ENCODE measurements around the gene CCDC30.
A peak's percentile ranks its signal among the peaks of the same experiment; 100 is the strongest.
"Not testable (repeated sequence)": the region's sequence is repeated elsewhere in the genome, so short reads cannot be mapped to it uniquely, and the experiment has no call there.

Gene CCDC30

DNA sequence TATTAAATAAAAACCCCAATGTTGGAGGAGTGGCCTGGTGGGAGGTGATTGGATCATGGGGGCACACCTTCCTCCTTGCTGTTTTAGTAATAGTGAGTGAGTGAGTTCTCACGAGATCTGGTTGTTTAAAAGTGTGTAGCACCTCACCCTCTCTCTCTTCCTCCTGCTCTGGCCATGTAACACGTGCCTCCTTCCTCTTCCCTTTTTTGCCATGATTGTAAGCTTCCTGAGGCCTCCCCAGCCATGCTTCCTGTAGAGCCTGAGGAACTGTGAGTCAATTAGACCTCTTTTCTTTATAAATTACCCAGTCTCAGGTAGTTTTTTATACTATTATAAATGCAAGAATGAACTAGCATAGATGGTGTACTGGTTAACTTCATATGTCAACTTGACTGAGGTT is 68.0 kb downstream of the CCDC30 start:
- no peak for DNase-seq

- no peak for DNase-seq
These were observed 70.2 kb downstream of the CCDC30 start for GRCh38 chr1:42533101-42533863.

GRCh38 chr1:42541104-42541503 is 78.0 kb downstream of the CCDC30 start:
- DNase-seq = no peak

- DNase-seq = no peak
These were observed 88.1 kb downstream of the CCDC30 start for GRCh38 chr1:42551180-42551579.

DNA sequence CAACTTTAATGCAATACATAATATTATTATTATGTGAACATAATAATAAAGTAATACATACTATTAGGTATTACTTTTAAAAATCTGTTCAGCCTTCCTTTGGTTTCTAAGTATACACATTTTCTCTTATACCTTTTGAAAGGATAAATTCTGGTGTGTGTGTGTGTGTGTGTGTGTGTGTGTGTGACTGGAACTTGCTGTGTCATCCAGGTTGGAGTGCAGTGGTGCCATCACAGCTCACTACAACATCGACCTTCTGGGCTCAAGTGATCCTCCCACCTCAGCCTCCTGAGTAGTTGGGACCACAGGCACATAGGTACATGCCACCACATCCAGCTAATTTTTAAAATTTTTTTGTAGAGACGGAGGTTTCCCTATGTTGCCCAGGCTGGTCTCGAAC is 88.5 kb downstream of the CCDC30 start:
- DNase-seq = no peak

DNA sequence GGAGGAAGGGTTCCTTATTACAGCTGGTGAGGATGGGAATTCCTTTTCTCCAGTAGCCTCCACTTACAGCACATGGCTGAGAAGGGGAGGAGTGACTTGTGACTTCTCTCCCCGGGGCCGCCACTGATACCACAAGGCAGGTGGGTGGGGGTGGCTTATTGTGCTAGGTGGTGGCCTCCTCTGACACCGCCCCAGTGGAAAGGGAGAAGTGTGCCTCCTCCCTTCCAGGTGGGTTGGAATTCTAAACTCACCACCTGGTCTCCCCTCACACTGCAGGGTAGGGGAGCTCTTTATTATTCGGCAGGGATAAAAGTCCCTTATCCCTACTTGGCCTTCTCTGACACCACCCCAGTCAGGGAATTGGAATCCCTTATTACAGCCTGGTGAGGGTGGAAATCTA is 89.5 kb downstream of the CCDC30 start:
- DNase-seq = no peak

DNA sequence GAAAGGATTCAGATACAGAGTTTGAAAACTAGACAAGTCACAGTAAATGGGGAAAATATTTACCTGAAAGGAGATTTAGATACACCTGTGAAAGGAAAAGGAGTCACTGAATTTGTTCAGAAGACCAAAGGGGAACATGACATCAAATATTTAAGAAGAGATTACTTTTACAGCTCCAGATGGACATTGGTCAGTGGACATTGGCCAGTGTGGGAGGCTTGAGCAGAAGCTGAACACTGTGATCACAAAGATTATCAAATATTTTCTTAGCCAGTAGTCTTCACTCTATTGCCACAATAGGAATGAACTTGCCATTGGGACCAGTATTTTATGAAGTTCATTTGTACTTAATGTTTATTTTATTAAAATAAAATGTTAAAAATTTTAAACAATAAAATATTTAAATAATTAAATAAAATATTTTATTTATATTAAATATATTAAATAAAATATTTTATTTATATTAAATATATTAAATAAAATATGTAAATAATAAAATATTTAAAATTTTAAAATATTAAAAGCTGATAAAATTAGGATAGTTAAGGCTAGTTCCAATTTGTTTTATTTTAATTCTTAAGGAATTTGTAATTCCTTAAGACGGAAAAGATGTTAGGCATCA is 94.3 kb downstream of the CCDC30 start:
- no peak for DNase-seq

- DNase-seq = no peak
These were observed 104.0 kb downstream of the CCDC30 start for GRCh38 chr1:42567038-42567437.

- DNase-seq = no peak
These were observed 113.8 kb downstream of the CCDC30 start for GRCh38 chr1:42576935-42577334.

GRCh38 chr1:42586016-42586415 is 122.9 kb downstream of the CCDC30 start:
- DNase-seq = no peak

DNA sequence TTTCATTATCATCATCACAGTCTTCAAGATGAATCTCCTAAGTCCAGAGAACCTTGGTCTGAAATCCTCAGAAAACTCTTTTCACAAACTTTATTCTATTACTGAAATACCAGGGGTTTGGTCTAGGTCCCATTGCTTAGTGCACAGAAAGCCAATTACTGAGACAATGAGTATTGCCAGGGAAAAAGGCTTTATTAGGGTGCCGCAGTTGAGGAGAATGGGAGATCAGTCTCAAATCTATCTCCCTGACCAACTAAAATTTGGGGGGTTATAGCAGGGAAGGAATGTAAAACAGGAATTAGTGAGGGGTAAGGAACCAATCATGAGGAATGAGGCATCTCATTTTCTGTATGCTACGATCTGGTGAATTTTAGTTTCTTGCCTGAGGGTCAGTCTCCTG is 124.7 kb downstream of the CCDC30 start:
- no peak for DNase-seq

DNA sequence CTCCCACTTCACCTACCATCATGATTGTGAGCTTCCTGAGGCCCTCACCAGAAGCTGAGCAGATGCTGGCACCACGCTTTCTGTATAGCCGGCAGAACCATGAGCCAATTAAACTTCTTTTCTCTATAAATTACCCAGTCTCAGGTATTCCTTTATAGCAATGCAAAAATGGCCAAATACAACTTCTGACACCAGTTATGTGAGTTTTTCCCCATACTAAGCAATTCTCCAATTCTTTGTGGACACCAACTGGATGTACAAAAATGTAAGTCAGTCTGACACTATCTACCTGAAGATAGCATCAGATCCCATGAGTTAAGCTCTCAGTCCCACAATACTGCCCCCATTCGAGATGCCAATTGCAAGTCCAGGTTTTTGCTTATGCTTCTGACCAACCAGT is 129.7 kb downstream of the CCDC30 start:
- DNase-seq = no peak

- no peak for DNase-seq
These were observed 130.5 kb downstream of the CCDC30 start for GRCh38 chr1:42593486-42594100.

DNA sequence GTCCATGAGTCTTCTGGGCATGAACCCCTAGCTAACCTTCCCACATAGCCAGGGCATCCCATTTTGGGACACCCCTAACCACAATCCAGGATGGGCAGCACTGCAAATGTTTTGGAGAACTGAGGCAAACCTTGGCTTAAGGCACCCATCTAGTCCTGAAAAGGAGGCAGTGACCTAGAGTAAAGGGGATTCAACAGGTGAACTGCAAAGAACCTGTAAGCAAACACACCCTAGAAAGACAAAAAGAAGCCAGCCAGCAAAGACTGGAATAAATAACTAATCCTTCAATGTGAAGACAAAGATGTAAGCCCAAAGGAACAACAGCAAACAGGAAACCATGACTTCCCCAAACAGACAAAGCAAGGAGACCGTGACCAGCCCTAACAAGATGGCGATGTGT is 138.4 kb downstream of the CCDC30 start:
- DNase-seq = no peak

GRCh38 chr1:42613803-42614131 is 150.7 kb downstream of the CCDC30 start:
- no peak for DNase-seq

GRCh38 chr1:42618866-42619265 is 155.8 kb downstream of the CCDC30 start:
- DNase-seq = no peak

- no peak for DNase-seq
These were observed 157.2 kb downstream of the CCDC30 start for GRCh38 chr1:42620307-42620706.

DNA sequence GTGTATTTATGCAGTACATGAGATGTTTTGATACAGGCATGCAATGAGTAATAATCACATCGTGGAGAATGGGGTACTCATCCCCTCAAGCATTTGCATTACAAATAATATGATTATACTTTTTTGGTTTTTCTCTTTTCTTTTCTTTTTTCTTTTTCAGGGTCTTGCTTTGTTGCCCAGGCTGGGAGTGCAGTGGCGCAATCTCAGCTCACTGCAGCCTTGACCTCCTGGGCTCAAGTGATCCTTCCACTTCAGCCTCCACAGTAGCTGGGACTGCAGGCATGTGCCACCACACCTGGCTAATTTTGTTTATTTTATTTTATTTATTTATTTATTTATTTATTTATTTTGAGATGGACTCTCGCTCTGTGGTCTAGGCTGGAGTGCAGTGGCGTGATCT is 158.1 kb downstream of the CCDC30 start:
- not testable (repeated sequence) for DNase-seq

DNA sequence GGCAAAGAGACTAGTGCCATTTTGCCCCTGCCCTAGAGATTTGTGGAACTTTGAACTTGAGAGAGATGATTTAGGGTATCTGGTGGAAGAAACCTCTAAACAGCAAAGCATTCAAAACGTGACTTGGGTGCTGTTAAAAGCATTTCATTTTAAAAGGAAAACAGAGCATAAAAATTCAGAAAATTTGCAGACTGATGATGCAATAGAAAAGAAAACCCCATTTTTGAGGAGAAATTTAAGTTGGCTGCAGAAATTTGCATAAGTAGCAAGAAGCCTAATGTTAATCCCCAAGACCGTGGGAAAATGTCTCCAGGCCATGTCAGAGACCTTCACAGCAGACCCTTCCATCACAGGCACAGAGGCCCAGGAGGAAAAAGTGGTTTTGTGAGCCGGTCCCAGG is 164.1 kb downstream of the CCDC30 start:
- not testable (repeated sequence) for DNase-seq

DNA sequence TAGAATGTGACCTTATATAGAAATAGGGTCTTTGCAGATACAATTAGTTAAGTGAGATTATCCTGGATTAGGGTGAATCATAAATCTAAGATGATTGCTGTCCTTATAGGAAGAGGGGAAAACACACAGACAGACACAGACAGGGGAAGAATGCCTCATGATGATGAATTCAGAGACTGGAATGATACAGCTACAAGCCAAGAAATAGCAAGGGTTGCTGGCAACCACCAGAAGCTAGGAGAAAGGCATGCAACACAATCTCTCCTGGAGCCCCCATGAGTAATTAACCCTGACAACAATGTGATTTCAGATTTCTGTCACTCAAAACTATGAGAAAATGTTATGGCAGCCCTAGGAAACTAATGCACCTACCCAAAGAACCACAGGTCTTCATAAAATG is 176.0 kb downstream of the CCDC30 start:
- DNase-seq = no peak

- DNase-seq = no peak
These were observed 183.0 kb downstream of the CCDC30 start for GRCh38 chr1:42646056-42646455.

GRCh38 chr1:42657201-42657600 is 194.1 kb downstream of the CCDC30 start:
- DNase-seq = no peak

GRCh38 chr1:42657981-42658876 is 195.1 kb downstream of the CCDC30 start, which contains the start of gene PPIH:
TSS of gene PPIH (plus strand) at chr1:42658423. CDS start at chr1:42658447, 24 bp downstream.
- peak; percentile 96 for DNase-seq

Data from CD4-positive, alpha-beta T cell treated with Interleukin-17A for 4 hours (primary cell).